Activated T-cell treated with anti-CD3 and anti-CD28 coated beads, Interleukin-2, amount 50 U/mL, for 48 hours (primary cell): ENCODE measurements around the gene KRCC1.
"Not testable (repeated sequence)": the region's sequence is repeated elsewhere in the genome, so short reads cannot be mapped to it uniquely, and the experiment has no call there.

Source experiments
- DNase-seq, 2 experiments: peaks; one replicate each; pipeline ENCODE4 v3.0.0-alpha.2; 2020

KRCC1 gene

DNA sequence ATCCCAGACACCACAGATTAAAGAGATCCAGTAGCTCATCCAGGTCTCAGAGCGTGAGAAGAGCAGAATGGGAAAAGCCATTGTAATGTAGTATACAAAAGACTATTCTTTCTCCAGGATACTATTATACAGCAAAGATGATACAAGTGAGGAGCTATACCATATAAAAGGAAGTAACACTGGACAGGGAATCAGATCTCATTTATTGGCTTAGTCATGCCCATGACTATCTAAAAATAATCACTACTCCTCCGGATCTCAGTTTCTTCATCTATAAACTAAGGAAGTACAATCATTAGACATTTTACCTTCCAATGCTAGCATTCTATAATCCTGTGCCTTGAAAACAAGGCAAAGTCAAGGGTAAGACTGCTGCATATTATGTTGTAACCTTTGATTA lies 19.4 kb downstream of the KRCC1 start:
- no peak for DNase-seq

DNA sequence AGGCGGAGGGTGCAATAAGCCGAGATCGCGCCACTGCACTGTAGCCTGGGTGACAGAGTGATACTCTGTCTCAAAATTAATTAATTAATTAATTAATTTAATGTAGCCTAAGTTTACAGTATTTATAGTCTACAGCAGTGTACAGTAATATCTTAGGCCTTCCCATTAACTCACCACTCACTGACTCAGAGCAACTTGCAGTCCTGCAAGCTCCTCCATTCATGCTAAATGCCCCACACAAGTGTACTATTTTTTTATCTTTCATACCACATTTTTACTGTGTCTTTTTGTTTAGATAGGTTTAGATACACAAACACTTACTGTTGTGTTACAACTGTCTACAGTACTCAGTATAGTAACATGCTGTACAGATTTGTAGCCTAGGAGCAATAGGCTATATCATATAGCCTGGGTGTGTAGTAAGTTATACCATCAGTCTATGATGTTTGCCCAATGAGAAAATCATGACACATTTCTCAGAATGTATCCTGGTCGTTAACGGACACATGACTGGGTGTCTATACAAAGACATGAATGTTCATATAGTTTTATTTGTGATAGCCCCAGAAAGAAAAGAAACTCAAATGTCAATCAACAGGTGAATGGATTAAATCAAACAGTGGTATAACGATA lies 23.4 kb downstream of the KRCC1 start:
- DNase-seq, result no peak

DNA sequence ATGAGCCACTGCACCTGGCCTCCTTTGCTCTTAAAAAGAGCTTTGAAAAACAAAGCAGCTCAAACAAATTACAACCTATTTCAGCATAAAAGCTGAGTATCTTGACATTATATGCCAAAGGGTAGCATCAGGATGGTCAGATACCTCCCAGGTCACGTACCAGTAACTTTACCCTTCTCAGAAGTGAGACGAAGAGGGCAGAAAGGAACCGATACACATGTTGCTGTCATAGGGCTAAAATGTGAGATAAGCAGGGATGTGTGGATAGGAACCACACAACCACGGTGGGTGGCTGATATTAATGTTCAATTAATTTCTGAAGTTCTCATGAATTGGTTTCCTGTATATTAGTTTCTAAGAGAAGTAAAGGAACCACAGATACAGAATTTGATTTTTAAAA lies 26.7 kb downstream of the KRCC1 start:
- no peak for DNase-seq

DNA sequence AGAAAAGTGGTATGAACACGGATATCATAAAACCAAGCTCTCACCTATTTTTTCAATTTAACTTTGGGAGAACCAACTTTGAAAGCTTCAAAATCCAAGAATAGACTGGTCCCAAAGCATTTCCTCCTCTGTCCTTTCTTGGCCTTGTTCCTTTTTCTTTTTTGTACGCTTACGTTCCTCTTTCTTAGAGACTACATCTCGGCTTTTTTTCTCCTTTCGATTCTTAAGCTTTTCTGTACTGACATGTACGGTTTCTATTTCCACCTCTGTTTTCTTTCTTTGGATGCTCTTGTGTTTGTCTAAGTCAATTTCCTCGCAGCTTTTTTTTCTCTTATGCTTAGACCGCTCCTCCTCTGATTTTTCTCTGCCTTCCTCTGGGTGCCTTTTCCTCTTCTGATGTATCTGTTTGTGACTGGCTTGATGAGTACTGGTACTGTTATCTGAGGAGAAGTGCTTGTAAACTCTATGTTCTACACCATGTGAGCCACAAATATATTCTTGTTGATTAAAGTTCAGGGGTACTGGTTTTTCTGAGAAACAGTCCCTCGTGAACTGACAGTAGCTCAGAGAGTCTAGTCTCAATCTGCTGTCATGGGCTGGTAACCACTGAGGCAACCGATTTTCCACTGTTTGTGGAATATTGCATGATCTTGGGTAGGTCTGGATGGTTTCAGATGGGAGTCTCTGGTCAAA lies 27.7 kb downstream of the KRCC1 start:
- no peak for DNase-seq

DNA sequence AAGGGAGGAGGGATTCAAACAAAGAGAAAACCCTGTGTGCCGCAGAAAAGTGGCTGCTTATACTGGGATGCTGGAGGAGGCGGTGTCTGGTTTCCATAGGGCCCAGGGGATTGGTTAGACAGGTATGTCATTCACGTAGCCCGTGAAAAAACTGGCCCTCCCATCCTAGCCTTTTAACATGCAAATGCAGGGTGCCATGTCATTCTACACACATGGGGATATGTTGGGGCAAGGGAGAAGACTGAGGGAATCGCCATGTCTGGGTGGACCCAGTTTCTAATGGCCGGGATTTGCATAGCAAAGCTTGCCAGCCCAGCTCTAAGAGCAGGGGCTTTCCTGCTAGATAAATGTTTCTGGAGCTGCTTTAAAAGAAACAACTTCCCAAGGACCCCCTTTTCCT lies 31.1 kb downstream of the KRCC1 start:
- no peak for DNase-seq

DNA sequence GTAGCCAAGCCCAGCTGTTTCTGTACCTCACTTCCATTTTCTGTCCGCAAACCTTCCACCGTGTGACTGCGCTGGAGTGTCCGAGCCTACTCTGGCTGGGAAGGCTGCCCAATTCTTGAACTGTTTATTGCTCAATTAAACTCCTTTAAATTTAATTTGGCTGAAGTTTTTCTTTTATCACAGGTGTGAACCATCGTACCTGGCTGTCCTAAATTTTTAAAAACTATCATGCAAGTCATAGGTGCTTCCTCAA lies 33.0 kb downstream of the KRCC1 start:
- no peak for DNase-seq

DNA sequence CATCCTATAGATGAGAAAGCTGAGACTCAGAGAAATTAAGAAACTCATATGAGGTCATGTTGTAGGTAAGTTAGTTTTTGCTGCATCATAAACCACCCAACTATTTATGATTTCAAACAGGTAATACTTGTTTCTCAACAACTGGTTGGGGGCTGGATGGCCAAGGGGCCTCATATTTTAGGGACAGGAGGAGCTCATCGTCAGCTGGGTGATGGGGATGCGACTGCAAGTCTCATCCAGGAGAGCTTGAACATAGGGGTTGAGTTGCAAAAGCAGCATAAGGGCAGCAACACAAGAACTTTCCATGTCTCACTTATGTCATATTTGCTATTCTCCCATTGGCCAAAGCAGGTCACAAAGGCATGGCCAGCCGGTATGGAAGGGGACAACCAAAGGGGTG lies 35.6 kb downstream of the KRCC1 start:
- DNase-seq, result no peak

DNA sequence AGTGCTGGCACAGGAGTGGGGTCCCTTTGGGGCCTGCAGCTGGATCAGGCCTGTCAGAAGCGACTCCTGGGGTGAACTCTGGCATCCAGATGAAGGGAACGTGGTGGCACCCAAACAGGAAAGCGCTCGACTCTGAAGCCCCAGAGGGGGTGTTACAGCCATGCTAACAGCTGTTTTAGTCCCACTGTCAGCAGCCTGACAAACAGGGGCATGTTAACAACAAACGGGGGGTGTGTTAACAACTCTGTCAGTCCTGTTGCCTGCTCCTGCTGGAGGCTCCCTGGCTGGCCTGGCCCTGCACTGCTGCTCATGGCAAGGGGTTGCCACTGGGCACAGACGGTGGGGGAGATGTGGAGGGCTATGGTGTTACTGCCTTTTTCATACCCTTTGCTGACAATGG lies 36.7 kb downstream of the KRCC1 start:
- DNase-seq, result no peak

DNA sequence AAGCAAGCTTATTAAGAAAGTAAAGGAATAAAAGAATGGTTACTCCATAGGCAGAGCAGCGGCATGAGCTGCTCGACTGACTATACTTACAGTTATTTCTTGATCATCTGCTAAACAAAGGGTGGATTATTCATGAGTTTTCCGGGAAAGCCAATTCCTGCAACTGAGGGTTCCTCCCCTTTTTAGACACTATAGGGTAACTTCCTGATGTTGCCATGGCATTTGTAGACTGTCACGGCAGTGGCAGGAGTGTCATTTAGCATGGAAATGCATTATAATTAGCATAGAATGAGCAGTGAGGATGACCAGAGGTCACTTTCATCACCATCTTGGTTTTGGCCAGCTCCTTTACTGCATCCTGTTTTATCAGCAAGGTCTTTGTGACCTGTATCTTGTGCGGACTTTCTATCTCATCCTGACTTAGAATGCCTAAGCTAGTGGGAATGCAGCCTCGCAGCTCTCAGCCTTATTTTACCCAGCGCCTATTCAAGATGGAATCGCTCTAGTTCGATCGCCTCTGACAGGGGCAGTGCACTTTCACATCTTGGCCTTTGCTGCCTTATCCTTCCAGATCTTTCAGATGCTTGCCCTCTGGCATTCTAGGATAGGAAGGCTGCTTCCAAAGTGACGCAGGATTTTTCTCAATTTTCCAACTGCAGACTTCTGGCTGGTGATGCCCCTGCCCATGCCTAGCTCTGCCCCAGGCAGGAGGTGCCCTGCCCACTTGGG lies 37.3 kb downstream of the KRCC1 start:
- DNase-seq, result not testable (repeated sequence)

DNA sequence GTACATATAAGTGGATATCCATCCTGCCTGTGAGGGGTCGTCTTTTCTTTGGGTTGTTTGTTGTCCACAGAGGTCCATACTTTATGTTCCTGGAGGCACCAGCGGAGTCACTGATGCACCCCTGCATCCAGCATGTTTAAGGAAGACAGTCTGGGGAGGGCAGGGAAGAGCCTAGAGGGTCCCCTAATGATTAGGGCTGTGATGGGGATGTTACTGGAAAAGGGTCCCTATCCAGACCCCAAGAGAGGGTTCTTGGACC lies 37.9 kb downstream of the KRCC1 start:
- not testable (repeated sequence) for DNase-seq

DNA sequence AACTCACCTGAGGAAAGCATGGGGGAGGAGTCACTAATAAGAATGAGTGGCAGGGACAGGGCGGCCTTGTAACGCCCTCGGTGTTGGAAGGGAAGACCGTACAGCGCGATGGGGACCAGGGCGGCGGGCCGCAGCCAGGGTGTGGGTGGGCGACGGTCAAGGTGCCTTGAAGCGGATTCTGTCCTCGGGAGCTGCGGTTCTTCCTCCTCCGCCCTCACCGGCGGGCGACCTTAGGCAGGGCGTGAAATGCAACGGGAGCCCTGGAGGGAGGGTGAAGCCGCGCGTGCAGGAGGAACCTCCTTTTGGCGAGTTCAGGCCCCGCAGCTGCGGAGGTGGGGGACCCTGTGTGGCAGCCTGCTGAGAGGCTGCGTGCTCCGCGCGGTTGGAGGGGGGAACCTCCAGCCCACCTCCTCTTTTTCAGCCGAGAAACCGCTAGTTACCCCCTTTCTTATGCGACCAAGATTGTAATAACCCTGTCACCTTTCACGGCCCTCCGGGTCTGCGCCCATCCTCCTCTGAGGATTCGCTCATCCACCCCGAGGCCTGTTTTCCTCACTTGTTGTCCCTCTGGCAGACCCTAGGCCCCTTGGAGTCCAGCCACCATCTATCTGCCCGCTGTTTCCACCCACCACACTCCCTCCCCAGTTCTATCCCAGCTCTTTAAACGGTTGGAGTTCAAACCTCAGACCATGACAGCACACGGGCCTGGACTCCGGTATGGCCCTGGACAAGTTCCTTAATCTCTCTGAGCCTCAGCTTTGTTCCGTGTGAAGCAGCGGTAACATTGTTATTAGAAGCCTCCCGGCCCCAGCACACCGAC lies 38.4 kb downstream of the KRCC1 start:
- DNase-seq, result no peak

DNA sequence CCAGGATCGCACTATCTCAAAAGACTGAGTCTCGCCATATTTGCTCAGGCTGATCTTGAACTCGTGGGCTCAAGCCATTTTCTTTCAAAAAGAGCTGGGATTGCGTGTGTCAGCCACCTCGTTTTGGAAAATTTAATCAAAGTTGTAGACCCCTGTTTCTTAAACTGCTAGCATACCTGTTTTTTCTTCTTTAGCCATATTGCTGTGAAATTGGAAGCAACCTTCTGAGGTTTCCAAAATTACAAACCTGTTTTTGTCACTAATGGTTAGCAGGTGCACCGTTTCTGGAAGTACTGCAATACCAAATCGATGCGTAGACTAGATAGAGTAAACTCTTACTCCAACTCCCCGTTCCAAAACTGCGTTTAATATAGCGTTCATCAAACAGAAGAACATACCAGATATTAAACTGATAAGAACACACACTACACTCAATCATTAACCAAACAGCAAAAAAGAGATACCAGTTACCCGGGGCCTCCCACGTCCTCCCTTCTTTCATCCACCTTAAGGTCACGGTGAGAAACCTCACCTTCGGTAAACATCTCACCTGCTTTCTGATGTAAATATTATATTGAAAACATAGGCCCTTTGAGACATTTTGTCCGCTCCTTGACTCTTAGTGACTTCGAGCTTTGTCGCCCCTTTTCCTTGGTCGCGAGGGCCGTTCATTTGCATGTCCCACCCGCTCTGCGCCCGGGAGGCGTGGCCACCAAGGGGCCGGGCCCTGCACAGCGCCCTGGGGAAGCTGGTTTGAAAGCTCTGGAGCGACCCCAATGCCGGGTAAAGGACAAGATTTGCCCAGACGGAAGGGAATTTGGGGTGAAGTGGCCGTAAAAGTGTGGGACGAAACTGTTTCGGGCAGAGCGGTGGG lies 39.3 kb downstream of the KRCC1 start, which contains the start of gene RNU2-63P:
TSS of gene RNU2-63P (minus strand) at position 462 of the 874 bp plus-strand sequence.
- peak; percentile 90 for DNase-seq

DNA sequence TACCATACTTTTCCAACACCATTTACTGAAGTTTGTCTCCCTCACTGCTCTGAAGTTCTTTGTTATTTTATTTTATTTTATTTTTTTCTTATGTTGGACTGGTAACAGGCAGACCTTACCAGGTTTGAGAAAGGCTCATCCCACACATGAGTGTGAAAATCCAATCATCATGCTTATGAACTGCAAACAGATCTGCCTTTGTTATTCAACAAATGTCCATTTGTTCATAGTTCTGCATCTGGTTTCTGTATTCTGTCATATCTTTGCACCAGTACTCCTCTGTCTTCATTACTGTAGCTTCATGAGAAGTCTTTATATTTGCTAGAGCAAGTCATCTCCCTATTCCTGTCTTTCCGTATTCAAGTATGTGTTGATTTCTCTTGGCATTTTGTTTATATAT lies 44.6 kb downstream of the KRCC1 start:
- DNase-seq, result no peak

DNA sequence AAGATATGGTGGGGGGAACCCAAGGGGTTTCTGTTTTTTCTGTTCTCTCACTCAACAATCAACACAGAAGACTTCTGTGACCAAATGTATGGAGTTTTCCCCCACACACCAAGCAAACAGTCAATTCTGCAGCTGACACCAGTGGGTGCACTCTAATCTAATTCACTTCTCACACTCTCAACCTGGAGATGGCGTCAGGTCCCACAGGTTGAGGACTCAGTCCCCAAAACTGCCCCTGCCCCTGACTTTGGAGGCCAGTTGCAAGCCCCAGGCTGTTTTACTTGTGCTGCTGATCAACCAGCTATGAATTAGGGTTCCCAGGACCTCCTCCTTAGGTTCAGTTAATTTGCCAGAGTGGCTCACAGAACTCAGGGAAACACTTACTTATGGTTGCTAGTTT lies 45.4 kb downstream of the KRCC1 start:
- DNase-seq, result no peak

DNA sequence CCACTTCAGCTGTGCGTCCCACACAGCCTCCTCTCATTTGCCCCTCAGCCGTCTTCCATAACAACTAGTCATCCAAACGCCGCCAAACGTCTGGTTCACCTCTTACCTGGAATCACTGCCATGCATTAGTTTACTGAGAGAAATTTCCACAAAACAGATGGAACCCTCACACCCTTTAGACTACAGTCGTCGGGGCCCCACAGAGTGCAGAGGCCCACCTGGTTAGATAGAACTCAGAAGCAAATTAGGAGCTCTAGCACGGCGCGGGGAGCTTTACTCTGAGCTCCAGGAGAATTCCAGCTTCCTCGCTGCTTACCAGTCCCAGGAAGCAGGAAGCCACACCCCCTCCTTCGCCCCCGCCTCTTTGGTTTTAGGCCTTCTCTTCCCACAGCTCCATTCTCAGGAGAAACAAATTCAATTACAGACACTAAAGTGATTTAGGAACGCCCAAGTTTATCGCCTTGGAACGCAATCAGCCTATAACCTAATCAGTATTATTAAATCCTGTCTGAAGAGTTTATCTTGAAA lies 48.6 kb downstream of the KRCC1 start:
- DNase-seq, result no peak

DNA sequence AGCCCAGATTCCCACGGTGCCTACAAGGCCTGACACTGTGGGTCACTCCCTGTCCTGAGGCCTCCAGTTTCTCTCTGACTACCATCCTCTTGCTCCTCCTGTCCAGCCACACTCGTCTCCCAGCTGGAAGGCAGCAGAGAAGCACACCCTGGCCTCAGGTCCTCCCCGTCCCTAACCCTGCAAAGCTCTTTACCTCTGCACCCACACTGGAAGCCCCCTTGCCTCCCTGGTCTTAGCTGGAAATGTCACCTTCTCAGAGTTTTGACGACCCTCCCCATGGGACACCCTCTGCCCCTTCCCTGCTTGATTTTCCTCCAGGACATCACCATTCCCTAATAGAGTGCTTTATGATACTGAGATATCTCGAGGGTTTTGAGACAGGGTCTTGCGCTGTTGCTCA lies 49.8 kb downstream of the KRCC1 start:
- no peak for DNase-seq

DNA sequence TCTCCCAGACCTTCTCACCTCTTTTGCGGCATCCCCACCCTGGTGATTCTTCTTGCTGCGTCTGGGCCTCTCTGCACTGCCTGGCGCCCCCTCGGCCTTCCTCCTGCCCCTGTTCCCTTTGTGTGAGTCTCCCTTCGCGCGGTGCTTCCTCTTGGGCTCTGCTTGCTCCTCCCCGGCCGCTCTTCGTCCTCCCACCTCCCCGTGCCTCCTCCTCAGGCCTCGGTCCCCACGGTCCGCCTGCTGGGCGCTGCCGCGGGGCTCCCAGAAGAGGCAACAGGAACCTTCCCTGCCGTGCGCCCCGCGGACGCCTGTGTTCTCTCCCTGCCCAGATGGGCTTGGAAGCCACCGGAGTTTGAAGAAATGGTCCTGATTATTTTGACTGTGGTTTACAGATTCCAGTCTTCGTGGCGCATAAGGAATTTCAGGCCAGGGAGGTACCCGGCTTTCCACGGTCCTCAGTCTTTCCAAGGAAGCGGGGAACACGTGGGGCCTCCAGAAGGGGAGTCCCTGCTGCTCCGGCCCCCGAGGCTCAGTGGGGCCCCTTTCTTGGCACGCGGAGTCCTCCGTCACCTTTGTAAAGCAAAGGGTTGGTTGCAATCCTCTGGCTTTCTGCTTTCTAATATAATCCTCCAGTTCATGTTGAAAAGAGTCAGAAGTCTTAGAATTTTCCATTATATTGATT lies 52.4 kb downstream of the KRCC1 start:
- no peak for DNase-seq

DNA sequence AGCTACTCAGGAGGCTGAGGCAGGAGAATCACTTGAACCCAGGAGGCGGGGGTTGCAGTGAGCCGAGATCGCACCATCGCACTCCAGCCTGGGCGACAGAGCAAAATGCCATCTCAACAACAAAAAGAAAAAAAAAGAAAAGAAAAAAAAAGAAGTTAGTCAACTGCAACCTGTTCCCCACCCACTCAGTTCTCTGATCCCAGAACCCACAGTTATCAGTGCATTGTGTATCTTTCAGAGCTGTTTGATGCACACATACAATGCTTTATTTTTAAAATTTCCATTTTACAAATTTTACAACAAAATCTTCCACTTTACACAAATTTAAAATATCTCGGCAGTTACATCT lies 53.2 kb downstream of the KRCC1 start:
- DNase-seq, result no peak

DNA sequence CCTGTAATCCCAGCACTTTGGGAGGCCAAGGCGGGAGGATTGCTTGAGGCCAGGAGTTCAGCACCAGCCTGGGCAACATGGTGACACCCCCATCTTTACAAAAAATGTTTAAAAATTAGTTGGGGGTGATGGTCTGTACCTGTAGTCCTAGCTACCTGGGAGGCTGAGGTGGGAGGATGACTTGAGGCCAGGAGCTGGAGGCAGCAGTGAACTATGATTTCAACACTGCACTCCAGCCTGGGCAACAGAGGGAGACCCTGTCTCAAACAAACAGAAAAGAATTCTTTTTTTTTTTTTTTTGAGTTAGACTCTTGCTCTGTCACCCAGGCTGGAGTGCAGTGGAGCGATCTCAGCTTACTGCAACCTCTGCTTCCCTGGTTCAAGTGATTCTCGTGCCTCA lies 55.1 kb downstream of the KRCC1 start:
- DNase-seq, result not testable (repeated sequence)

DNA sequence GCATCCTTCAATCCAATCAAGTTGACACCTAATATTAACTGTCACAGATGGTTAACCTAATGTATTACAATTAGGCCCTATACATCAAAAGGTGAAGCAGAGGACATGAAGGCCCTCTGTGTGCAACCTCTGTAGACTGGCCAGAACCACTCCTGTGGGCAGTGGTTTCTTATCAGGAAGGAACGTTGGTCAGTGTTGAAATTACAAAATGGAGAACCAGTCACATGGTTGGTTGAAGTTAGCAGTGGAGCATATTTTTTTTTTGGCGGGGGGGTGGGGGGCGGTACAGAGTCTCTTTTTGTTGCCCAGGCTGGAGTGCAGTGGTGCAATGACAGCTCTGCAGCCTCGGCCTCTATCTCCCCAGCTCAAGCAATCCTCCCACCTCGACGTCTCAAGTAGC lies 59.0 kb downstream of the KRCC1 start:
- no peak for DNase-seq

DNA sequence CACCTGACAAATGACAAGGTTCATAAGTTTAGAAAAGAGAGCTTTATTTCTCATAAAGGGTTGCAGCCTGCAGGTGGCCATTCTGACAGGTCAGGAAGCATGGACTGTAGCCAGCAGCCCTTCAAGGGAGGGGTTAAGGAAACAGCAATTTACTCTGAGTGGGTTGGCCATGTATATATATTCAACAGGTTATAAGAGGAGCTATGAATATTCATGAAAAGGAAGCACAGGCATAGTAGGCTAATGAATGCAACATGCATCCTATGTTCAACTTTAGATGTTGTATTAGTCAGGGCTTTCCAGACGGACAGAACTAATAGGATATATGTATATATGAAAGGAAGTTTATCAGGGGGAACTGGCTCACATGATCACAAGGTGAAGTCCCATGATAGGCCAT lies 59.8 kb downstream of the KRCC1 start:
- no peak for DNase-seq

DNA sequence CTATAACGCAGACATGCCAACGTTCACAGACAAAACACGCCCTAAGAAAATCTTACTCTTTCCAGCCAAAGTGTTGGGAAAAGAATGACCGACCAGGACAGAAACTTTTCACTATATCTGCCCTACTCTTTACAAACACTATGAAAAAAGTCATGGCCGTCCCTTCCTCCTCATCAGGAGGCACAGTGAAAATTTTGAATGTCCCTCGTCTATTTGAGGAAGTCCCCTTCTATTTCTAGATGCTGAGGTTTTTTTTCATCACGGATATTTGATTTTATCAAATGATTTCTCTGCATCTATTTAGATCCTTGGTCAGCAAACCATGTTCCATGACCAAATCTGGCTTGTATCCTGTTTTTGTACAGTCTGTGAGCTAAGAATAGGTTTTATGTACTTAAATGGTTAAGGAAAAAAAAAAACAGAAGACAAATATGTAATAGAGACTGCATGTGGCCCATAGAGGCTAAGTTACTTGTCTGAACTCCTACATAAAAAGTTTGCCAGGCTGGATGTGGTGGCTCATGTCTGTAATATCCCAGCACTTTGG lies 61.2 kb downstream of the KRCC1 start:
- DNase-seq, result not testable (repeated sequence)
